BLaER1 (cell line): ENCODE results near the gene SEC14L2.
"Not testable (repeated sequence)": the region's sequence is repeated elsewhere in the genome, so short reads cannot be mapped to it uniquely, and the experiment has no call there.

Experiments used
- H3K27ac ChIP-seq: shearing (Covaris generic); formaldehyde crosslinking; 2 replicates; pipeline ENCODE4 v1.8.1; 2022
- H3K27me3 ChIP-seq: shearing (Covaris generic); formaldehyde crosslinking; 2 replicates; pipeline ENCODE4 v1.8.1; 2022
- H3K36me3 ChIP-seq: shearing (Covaris generic); formaldehyde crosslinking; 2 replicates; pipeline ENCODE4 v1.8.1; 2022
- H3K4me1 ChIP-seq: shearing (Covaris generic); formaldehyde crosslinking; 2 replicates; pipeline ENCODE4 v1.8.1; 2022
- H3K4me2 ChIP-seq: shearing (Covaris generic); formaldehyde crosslinking; 2 replicates; pipeline ENCODE4 v1.8.1; 2022
- H3K4me3 ChIP-seq: shearing (Covaris generic); formaldehyde crosslinking; 2 replicates; pipeline ENCODE4 v1.8.1; 2022
- H3K9ac ChIP-seq: shearing (Covaris generic); formaldehyde crosslinking; 2 replicates; pipeline ENCODE4 v1.8.1; 2022
- H3K9me3 ChIP-seq: shearing (Covaris generic); formaldehyde crosslinking; 2 replicates; pipeline ENCODE4 v1.8.1; 2022
- H4K20me1 ChIP-seq: shearing (Covaris generic); formaldehyde crosslinking; 2 replicates; pipeline ENCODE4 v1.8.1; 2022
- Cebpa-rat ChIP-seq: shearing (Covaris generic); IDR thresholded peaks from 2 replicates; pipeline ENCODE4 v1.8.1; 2022

The SEC14L2 gene

GRCh38 chr22:30402028-30402765 is 5.4 kb downstream of the SEC14L2 start:
- Histone ChIP-seq H3K9ac (no peak overlapping the region; the same call in 1 of the 2 replicates), H3K4me3 (no peak overlapping the region)

DNA sequence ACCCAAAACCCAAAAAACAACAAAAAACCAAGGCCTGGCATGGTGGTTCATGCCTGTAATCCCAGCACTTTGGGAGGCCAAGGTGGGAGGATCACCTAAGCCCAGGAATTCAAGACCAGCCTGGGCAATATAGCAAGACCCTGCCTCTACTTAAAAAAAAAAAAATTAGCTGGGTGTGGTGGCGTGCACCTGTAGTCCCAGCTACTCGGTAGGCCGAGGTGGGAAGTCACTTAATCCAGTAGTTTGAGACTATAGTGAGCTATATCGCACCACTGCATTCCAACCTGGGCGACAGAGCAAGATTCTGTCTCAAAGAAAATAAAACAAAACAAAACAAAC is 5.9 kb downstream of the SEC14L2 start:
- peaks cover 14% of the 10 kb centered on the region for H3K4me1 ChIP-seq
- peaks cover 44% of the 10 kb centered on the region for H3K36me3 ChIP-seq
- not testable (repeated sequence) for H3K9ac ChIP-seq, H3K9me3 ChIP-seq, H3K27ac ChIP-seq, H3K4me3 ChIP-seq, H3K4me2 ChIP-seq, H3K27me3 ChIP-seq
- H4K20me1 ChIP-seq, result peaks cover 33% of the 10 kb centered on the region

More at GRCh38 chr22:30402028-30402765, 5.4 kb downstream of the SEC14L2 start:
- TF ChIP-seq Cebpa-rat, result no peak
- H3K4me2 ChIP-seq, result no peak overlapping the region
- H3K9me3 ChIP-seq, result no peaks in the 10 kb centered on the region
- H3K27me3 ChIP-seq, result peaks cover 4% of the 10 kb centered on the region; the same call in 1 of the 2 replicates
- H3K27ac ChIP-seq, result no peak overlapping the region
- peaks cover 39% of the 10 kb centered on the region for H3K36me3 ChIP-seq
- H3K4me1 ChIP-seq, result peaks cover 20% of the 10 kb centered on the region
- peaks cover 35% of the 10 kb centered on the region for H4K20me1 ChIP-seq

- Histone ChIP-seq H3K9me3 (no peaks in the 10 kb centered on the region), H4K20me1 (peaks cover 18% of the 10 kb centered on the region), H3K27ac (no peak overlapping the region), H3K4me2 (no peak overlapping the region), H3K36me3 (peaks cover 60% of the 10 kb centered on the region), H3K4me1 (no peaks in the 10 kb centered on the region; the same call in 1 of the 2 replicates), H3K4me3 (no peak overlapping the region), H3K9ac (no peak overlapping the region), H3K27me3 (no peaks in the 10 kb centered on the region)
- TF ChIP-seq Cebpa-rat, result no peak
Observed at GRCh38 chr22:30404307-30404706, 7.5 kb downstream of the SEC14L2 start.

- H3K4me2 ChIP-seq, result no peak overlapping the region
- no peaks in the 10 kb centered on the region for H3K27me3 ChIP-seq
- no peak overlapping the region for H3K4me3 ChIP-seq
- peaks cover 74% of the 10 kb centered on the region for H3K36me3 ChIP-seq
- no peak overlapping the region for H3K9ac ChIP-seq
- H3K9me3 ChIP-seq, result no peaks in the 10 kb centered on the region
- no peaks in the 10 kb centered on the region for H3K4me1 ChIP-seq
- H3K27ac ChIP-seq, result no peak overlapping the region
- peaks cover 8% of the 10 kb centered on the region; the same call in 1 of the 2 replicates for H4K20me1 ChIP-seq
- TF ChIP-seq Cebpa-rat, result no peak
Observed at GRCh38 chr22:30405731-30406130, 8.9 kb downstream of the SEC14L2 start.

- Histone ChIP-seq H3K27ac (no peak overlapping the region), H3K27me3 (no peaks in the 10 kb centered on the region), H3K9me3 (no peaks in the 10 kb centered on the region), H4K20me1 (peaks cover 8% of the 10 kb centered on the region; the same call in 1 of the 2 replicates), H3K4me2 (no peak overlapping the region), H3K4me3 (no peak overlapping the region), H3K36me3 (peaks cover 81% of the 10 kb centered on the region), H3K9ac (no peak overlapping the region), H3K4me1 (no peaks in the 10 kb centered on the region)
- no peak for TF ChIP-seq Cebpa-rat
Observed at GRCh38 chr22:30406400-30406799, 9.6 kb downstream of the SEC14L2 start.

- Histone ChIP-seq H3K27me3 (no peaks in the 10 kb centered on the region), H4K20me1 (peaks cover 8% of the 10 kb centered on the region; the same call in 1 of the 2 replicates), H3K36me3 (peaks cover 83% of the 10 kb centered on the region), H3K9me3 (no peaks in the 10 kb centered on the region), H3K4me3 (no peak overlapping the region), H3K4me1 (no peaks in the 10 kb centered on the region), H3K4me2 (no peak overlapping the region), H3K27ac (no peak overlapping the region), H3K9ac (no peak overlapping the region)
- no peak for TF ChIP-seq Cebpa-rat
Observed at GRCh38 chr22:30408388-30409102, 11.7 kb downstream of the SEC14L2 start.

GRCh38 chr22:30411780-30412179 is 15.0 kb downstream of the SEC14L2 start:
- TF ChIP-seq Cebpa-rat, result no peak
- peaks cover 100% of the 10 kb centered on the region for H3K36me3 ChIP-seq
- H3K4me1 ChIP-seq, result no peaks in the 10 kb centered on the region
- H3K4me3 ChIP-seq, result no peak overlapping the region
- no peak overlapping the region for H3K4me2 ChIP-seq
- H4K20me1 ChIP-seq, result no peaks in the 10 kb centered on the region
- H3K27ac ChIP-seq, result no peak overlapping the region
- no peaks in the 10 kb centered on the region for H3K9me3 ChIP-seq
- H3K27me3 ChIP-seq, result no peaks in the 10 kb centered on the region
- H3K9ac ChIP-seq, result no peak overlapping the region

DNA sequence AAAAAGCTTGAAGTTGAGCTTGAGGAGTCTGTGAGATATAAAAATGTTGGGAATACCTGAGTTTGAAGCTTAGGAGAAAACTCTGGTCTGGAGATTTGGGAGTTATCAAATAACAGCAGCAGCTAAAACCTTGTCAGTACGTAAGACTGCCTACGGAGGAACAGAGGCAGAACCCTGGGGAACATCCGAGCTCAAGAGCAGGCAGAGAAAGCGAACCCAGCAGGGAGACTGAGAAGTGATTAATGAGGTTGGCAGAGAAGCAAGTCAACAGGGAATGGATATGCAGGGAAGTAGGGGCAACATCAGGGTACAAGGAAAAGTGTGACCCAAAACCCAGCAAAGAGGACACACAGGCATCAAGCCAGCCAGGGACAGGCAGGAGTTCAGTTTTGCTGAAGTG is 16.2 kb downstream of the SEC14L2 start:
- TF ChIP-seq Cebpa-rat, result no peak
- H3K9ac ChIP-seq, result no peak overlapping the region
- H3K36me3 ChIP-seq, result peaks cover 100% of the 10 kb centered on the region
- H3K4me1 ChIP-seq, result no peaks in the 10 kb centered on the region
- no peak overlapping the region for H3K4me2 ChIP-seq
- no peaks in the 10 kb centered on the region for H3K27me3 ChIP-seq
- no peaks in the 10 kb centered on the region for H3K9me3 ChIP-seq
- H3K4me3 ChIP-seq, result no peak overlapping the region
- no peaks in the 10 kb centered on the region for H4K20me1 ChIP-seq
- no peak overlapping the region for H3K27ac ChIP-seq

DNA sequence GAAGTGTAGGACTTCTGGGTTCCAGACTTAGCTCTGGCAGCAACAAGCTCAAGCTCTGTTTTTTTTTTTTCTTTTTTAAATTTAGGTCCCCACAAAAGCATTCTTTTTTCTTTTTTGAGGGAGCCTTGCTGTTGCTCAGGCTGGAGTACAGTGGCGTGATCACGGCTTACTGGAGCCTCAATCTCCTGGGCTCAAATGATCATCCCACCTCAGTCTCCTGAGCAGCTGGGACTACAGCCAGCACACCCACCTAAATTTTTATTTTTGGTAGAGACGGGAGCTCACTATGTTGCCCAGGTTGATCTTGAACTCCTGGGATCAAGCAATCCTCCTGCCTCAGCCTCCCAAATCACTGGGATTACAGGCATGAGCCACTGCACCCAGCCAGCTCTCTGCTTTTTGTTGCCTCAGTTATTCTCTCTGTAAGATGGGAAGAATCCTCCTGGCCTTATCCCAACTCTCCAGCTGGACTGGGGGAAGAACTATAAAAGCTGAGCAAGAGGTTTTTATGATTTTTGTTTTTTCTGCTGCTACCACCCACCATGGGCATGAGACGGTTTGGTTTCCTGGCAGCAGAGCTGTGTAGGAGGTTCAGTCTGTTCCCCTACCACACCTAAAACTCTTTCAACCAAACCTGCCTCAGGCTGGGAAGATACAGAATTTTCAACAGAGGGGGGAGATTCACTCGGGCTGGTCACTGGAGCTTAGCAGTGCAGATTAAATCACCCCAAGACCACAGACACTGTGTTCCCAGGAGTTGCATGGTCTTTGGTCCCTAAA is 17.1 kb downstream of the SEC14L2 start:
- H3K4me3 ChIP-seq, result no peak overlapping the region
- no peaks in the 10 kb centered on the region for H3K9me3 ChIP-seq
- H3K27ac ChIP-seq, result no peak overlapping the region
- no peak overlapping the region for H3K4me2 ChIP-seq
- H3K36me3 ChIP-seq, result peaks cover 100% of the 10 kb centered on the region
- H3K27me3 ChIP-seq, result no peaks in the 10 kb centered on the region
- H3K9ac ChIP-seq, result no peak overlapping the region
- H3K4me1 ChIP-seq, result no peaks in the 10 kb centered on the region
- TF ChIP-seq Cebpa-rat, result no peak
- H4K20me1 ChIP-seq, result no peaks in the 10 kb centered on the region

- no peaks in the 10 kb centered on the region for H4K20me1 ChIP-seq
- no peaks in the 10 kb centered on the region for H3K4me1 ChIP-seq
- no peak for TF ChIP-seq Cebpa-rat
- H3K27ac ChIP-seq, result no peak overlapping the region
- H3K9me3 ChIP-seq, result no peaks in the 10 kb centered on the region
- H3K27me3 ChIP-seq, result no peaks in the 10 kb centered on the region
- no peak overlapping the region for H3K4me2 ChIP-seq
- H3K4me3 ChIP-seq, result no peak overlapping the region
- H3K9ac ChIP-seq, result no peak overlapping the region
- H3K36me3 ChIP-seq, result peaks cover 98% of the 10 kb centered on the region
Observed at GRCh38 chr22:30414525-30415047, 17.8 kb downstream of the SEC14L2 start.
